H9 (cell line): ENCODE results near the gene NFATC1. TPM values are rescaled to one million over a fixed set of nuclear protein-coding genes. Genes with fewer than 3 reads are reported as not detected.

Experiments
- DNase-seq: peaks from one replicate; pipeline ENCODE4 v3.0.0-alpha.2; 2017
- H2AFZ ChIP-seq: one replicate; pipeline ENCODE4 v1.6.1; 2013; ENCODE audit warnings: mild to moderate bottlenecking, low read length, control low read depth, moderate library complexity
- H2AK5ac ChIP-seq: 2 replicates; pipeline ENCODE4 v1.6.1; 2013; ENCODE audit warnings: low read length, control low read depth, mixed read lengths; ENCODE audit not compliant: insufficient read length
- H2BK120ac ChIP-seq: one replicate; pipeline ENCODE4 v1.6.1; 2013; ENCODE audit warnings: low read depth, mild to moderate bottlenecking, low read length, control low read depth, inconsistent platforms; ENCODE audit not compliant: poor library complexity, severe bottlenecking
- H2BK12ac ChIP-seq: 2 replicates; pipeline ENCODE4 v1.6.1; 2013; ENCODE audit warnings: low read length, control low read depth, mixed read lengths, low read depth; ENCODE audit not compliant: insufficient read length
- H2BK15ac ChIP-seq: 2 replicates; pipeline ENCODE4 v1.6.1; 2013; ENCODE audit warnings: low read depth, low read length, control low read depth
- H2BK20ac ChIP-seq: one replicate; pipeline ENCODE4 v1.6.1; 2013; ENCODE audit warnings: low read depth, mild to moderate bottlenecking, low read length, control low read depth, inconsistent platforms; ENCODE audit not compliant: poor library complexity, severe bottlenecking
- H2BK5ac ChIP-seq: 2 replicates; pipeline ENCODE4 v1.6.1; 2013; ENCODE audit warnings: low read length, control low read depth, mixed read lengths; ENCODE audit not compliant: insufficient read length
- H3K14ac ChIP-seq: 2 replicates; pipeline ENCODE4 v1.6.1; 2013; ENCODE audit warnings: low read length, control low read depth; ENCODE audit not compliant: insufficient read depth
- H3K18ac ChIP-seq: 2 replicates; pipeline ENCODE4 v1.6.1; 2013; ENCODE audit warnings: low read depth, mild to moderate bottlenecking, mixed read lengths, low read length, control low read depth; ENCODE audit not compliant: insufficient read length
- H3K23ac ChIP-seq: 2 replicates; pipeline ENCODE4 v1.6.1; 2013; ENCODE audit warnings: low read length, control low read depth, mixed read lengths, low read depth; ENCODE audit not compliant: insufficient read length
- H3K23me2 ChIP-seq: 2 replicates; pipeline ENCODE4 v1.6.1; 2013; ENCODE audit warnings: low read depth, mild to moderate bottlenecking, mixed read lengths, low read length, control low read depth; ENCODE audit not compliant: insufficient read length, poor library complexity, severe bottlenecking
- H3K27ac ChIP-seq: 2 replicates; pipeline ENCODE4 v1.5.1; 2013; ENCODE audit warnings: low read length, control low read depth, mixed read lengths, low read depth; ENCODE audit not compliant: insufficient read length
- H3K27me3 ChIP-seq: 2 replicates; pipeline ENCODE4 v1.6.1; 2013; ENCODE audit warnings: low read length, control low read depth, inconsistent platforms; ENCODE audit not compliant: insufficient read depth
- H3K4ac ChIP-seq: 2 replicates; pipeline ENCODE4 v1.6.1; 2013; ENCODE audit warnings: low read depth, mild to moderate bottlenecking, control low read depth, inconsistent platforms, low read length, moderate library complexity
- H3K4me1 ChIP-seq: 2 replicates; pipeline ENCODE4 v1.6.1; 2013; ENCODE audit warnings: low read length, control low read depth, inconsistent platforms; ENCODE audit not compliant: insufficient read depth
- H3K4me2 ChIP-seq: 2 replicates; pipeline ENCODE4 v1.6.1; 2013; ENCODE audit warnings: low read length, control low read depth, mixed read lengths; ENCODE audit not compliant: insufficient read length, insufficient read depth
- H3K56ac ChIP-seq: 2 replicates; pipeline ENCODE4 v1.6.1; 2013; ENCODE audit warnings: low read depth, mild to moderate bottlenecking, mixed read lengths, low read length, control low read depth; ENCODE audit not compliant: insufficient read length
- H3K79me1 ChIP-seq: 2 replicates; pipeline ENCODE4 v1.6.1; 2013; ENCODE audit warnings: low read depth, mild to moderate bottlenecking, moderate library complexity, low read length, control low read depth, inconsistent platforms; ENCODE audit not compliant: insufficient read depth, poor library complexity, severe bottlenecking
- H3K79me2 ChIP-seq: 2 replicates; pipeline ENCODE4 v1.6.1; 2013; ENCODE audit warnings: low read length, control low read depth, inconsistent platforms; ENCODE audit not compliant: insufficient read depth
- H3K9ac ChIP-seq: 2 replicates; pipeline ENCODE4 v1.6.1; 2013; ENCODE audit warnings: low read length, control low read depth, mixed read lengths; ENCODE audit not compliant: insufficient read length; ENCODE audit errors: extremely low read depth
- H3K9me3 ChIP-seq: one replicate; pipeline ENCODE4 v1.6.1; 2013; ENCODE audit warnings: low read depth, low read length, inconsistent platforms; ENCODE audit not compliant: control insufficient read depth
- H3T11ph ChIP-seq: one replicate; pipeline ENCODE4 v1.6.1; 2013; ENCODE audit warnings: mild to moderate bottlenecking, low read length, control low read depth, inconsistent platforms
- H4K20me1 ChIP-seq: one replicate; pipeline ENCODE4 v1.6.1; 2013; ENCODE audit not compliant: control insufficient read depth, insufficient read length, insufficient read depth
- H4K5ac ChIP-seq: 2 replicates; pipeline ENCODE4 v1.6.1; 2013; ENCODE audit warnings: low read depth, mild to moderate bottlenecking, mixed read lengths, low read length, control low read depth; ENCODE audit not compliant: insufficient read length
- H4K8ac ChIP-seq: replicated peaks from 2 replicates; pipeline ENCODE4 v1.6.1; 2013; ENCODE audit warnings: low read length, control low read depth, mixed read lengths, low read depth; ENCODE audit not compliant: insufficient read length
- H4K91ac ChIP-seq: 2 replicates; pipeline ENCODE4 v1.6.1; 2013; ENCODE audit warnings: low read depth, mild to moderate bottlenecking, moderate library complexity, mixed read lengths, low read length, control low read depth; ENCODE audit not compliant: insufficient read length
- H3K27ac Mint-ChIP-seq, 3 experiments: 2 replicates in 2 of 3; 3 replicates in 1 of 3; pipeline ENCODE4 v1.8.0; 2020 to 2021; ENCODE audit warnings: mixed read lengths in 3 of 3, mild to moderate bottlenecking in 1 of 3, moderate library complexity in 1 of 3
- H3K27me3 Mint-ChIP-seq: 2 replicates; pipeline ENCODE4 v1.8.0; 2021; ENCODE audit warnings: low read depth, mild to moderate bottlenecking, moderate library complexity, mixed read lengths
- H3K36me3 Mint-ChIP-seq, 3 experiments: 2 replicates in 2 of 3; 3 replicates in 1 of 3; pipeline ENCODE4 v1.8.0; 2020 to 2021; ENCODE audit warnings: low read depth in 3 of 3, mixed read lengths in 3 of 3; ENCODE audit not compliant: insufficient read depth in 1 of 3
- H3K4me1 Mint-ChIP-seq, 2 experiments: 2 replicates each; pipeline ENCODE4 v1.8.0; 2020; ENCODE audit warnings: mixed read lengths in 2 of 2
- H3K4me3 Mint-ChIP-seq, 2 experiments: 2 replicates in 1 of 2; 3 replicates in 1 of 2; pipeline ENCODE4 v1.8.0; 2020 to 2021; ENCODE audit warnings: mild to moderate bottlenecking in 2 of 2, mixed read lengths in 2 of 2, moderate library complexity in 1 of 2
- H3K9me3 Mint-ChIP-seq, 2 experiments: 2 replicates in 1 of 2; 3 replicates in 1 of 2; pipeline ENCODE4 v1.8.0; 2020; ENCODE audit warnings: mild to moderate bottlenecking in 2 of 2, mixed read lengths in 2 of 2, moderate library complexity in 1 of 2
- CTCF ChIP-seq: fragments of 200-600 bp; sonication (generic); conservative IDR thresholded peaks from 3 replicates; pipeline ENCODE4 v1.8.0; 2021; ENCODE audit warnings: antibody characterized with exemption, mild to moderate bottlenecking
- WGBS: extraction: QIAGEN DNeasy Blood & Tissue Kit; methylation state at CpG from one replicate; pipeline ENCODE4 v1.1.7; 2013; ENCODE audit warnings: missing lambda C conversion rate, low lambda C conversion rate, mixed read lengths; ENCODE audit not compliant: insufficient read length; ENCODE audit errors: extremely low coverage; 5-methylcytosine and 5-hydroxymethylcytosine counted together
- total RNA-seq: library from RNA; stranded (reverse); gene quantifications from 2 replicates; pipeline ENCODE4 v1.2.1, GENCODE V29; 2021

The NFATC1 gene
- total RNA-seq, 1 experiment from 2014 or later = 5.5 TPM

GRCh38 chr18:79406708-79407107, 11.0 kb downstream of the NFATC1 start:
- Histone ChIP-seq H3K4me2 (no peak overlapping the region), H4K91ac (no peak overlapping the region), H2BK12ac (no peak overlapping the region), H3K4me1 (no peaks in the 10 kb centered on the region), H3T11ph (no peak overlapping the region), H3K27me3 (no peaks in the 10 kb centered on the region), H3K4ac (no peak overlapping the region), H3K23me2 (no peaks in the 10 kb centered on the region), H2AK5ac (no peak overlapping the region), H3K9me3 (no peaks in the 10 kb centered on the region), H3K27ac (no peak overlapping the region), H2BK20ac (no peak overlapping the region), H3K79me1 (no peaks in the 10 kb centered on the region), H3K56ac (no peak overlapping the region), H3K9ac (no peak overlapping the region), H3K23ac (no peak overlapping the region), H3K79me2 (no peaks in the 10 kb centered on the region), H2BK15ac (no peak overlapping the region), H2BK120ac (no peak overlapping the region), H3K18ac (no peak overlapping the region), H4K5ac (no peak overlapping the region), H4K20me1 (no peaks in the 10 kb centered on the region), H2BK5ac (no peak overlapping the region), H3K14ac (no peak overlapping the region), H2AFZ (no peak overlapping the region), H4K8ac (no peak overlapping the region)
- H3K4me1 Mint-ChIP-seq = peaks cover 4 to 17% of the 10 kb centered on the region in 2 experiments; a peak in 3 of 4 replicates
- no peak for DNase-seq
- peaks cover 0 to 2% (median 0%) of the 10 kb centered on the region in 3 experiments; a peak in 2 of 7 replicates for H3K36me3 Mint-ChIP-seq
- peaks cover 6% of the 10 kb centered on the region for H3K27me3 Mint-ChIP-seq
- TF ChIP-seq CTCF = no peak
- H3K27ac Mint-ChIP-seq = no peak overlapping the region
- no peaks in the 10 kb centered on the region for H3K9me3 Mint-ChIP-seq
- no CpG with 5 or more reads among the region's 30 CpGs for WGBS
- H3K4me3 Mint-ChIP-seq = no peak overlapping the region
